Tibial nerve (tissue), 4 donors: ENCODE data around the gene AFF3. TPM values are rescaled to one million over a fixed set of nuclear protein-coding genes. Genes with fewer than 3 reads are reported as not detected.

Source experiments
- DNase-seq, 2 donors: peaks; one replicate each; pipeline ENCODE4 v3.0.0-alpha.2; 2019; ENCODE audit warnings: low spot score in 2 of 2
- H3K27ac ChIP-seq, 4 donors: fragments of 200-600 bp; sonication (generic) in 3 of 4; one replicate each; pipeline ENCODE4 v1.5.1; 2017 to 2019; ENCODE audit warnings: mild to moderate bottlenecking in 1 of 4
- H3K27me3 ChIP-seq, 2 donors: fragments of 200-600 bp; sonication (generic) in 1 of 2; one replicate each; pipeline versions ENCODE4 v1.5.1 to v1.6.0; 2017 to 2019
- H3K36me3 ChIP-seq, 3 donors: fragments of 200-600 bp; sonication (generic); one replicate each; pipeline ENCODE4 v1.5.1; 2018 to 2019
- H3K4me1 ChIP-seq, 4 donors: fragments of 200-600 bp; sonication (generic) in 3 of 4; one replicate each; pipeline ENCODE4 v1.5.1; 2017 to 2019
- H3K4me3 ChIP-seq, 4 donors: fragments of 200-600 bp; sonication (generic) in 3 of 4; one replicate each; pipeline ENCODE4 v1.5.1; 2017 to 2019; ENCODE audit warnings: mild to moderate bottlenecking in 1 of 4, moderate library complexity in 1 of 4
- H3K9me3 ChIP-seq, 4 donors: fragments of 200-600 bp; sonication (generic) in 3 of 4; one replicate each; pipeline ENCODE4 v1.5.1; 2017 to 2019
- CTCF ChIP-seq, 5 experiments: fragments of 200-600 bp in 3 of 5; fragments of 450-650 bp in 2 of 5; sonication (generic) in 3 of 5; IDR thresholded peaks; one replicate each; pipeline ENCODE4 v1.5.1; 2016 to 2019; ENCODE audit warnings: antibody characterized with exemption in 5 of 5, mild to moderate bottlenecking in 3 of 5, moderate library complexity in 2 of 5
- EP300 ChIP-seq, 2 donors: sonication (generic); formaldehyde crosslinking; IDR thresholded peaks; one replicate each; pipeline ENCODE4 v1.6.1; 2017; ENCODE audit warnings: antibody characterized with exemption in 2 of 2, mild to moderate bottlenecking in 1 of 2
- POLR2A ChIP-seq, 2 donors: fragments of 450-650 bp; IDR thresholded peaks; one replicate each; pipeline ENCODE4 v1.6.1; 2017; ENCODE audit warnings: antibody characterized with exemption in 2 of 2, mild to moderate bottlenecking in 2 of 2, moderate library complexity in 2 of 2
- WGBS, 2 donors: methylation state at CpG; one replicate each; pipeline ENCODE4 v1.1.5; 2018; 5-methylcytosine and 5-hydroxymethylcytosine counted together
- total RNA-seq, 4 donors: library from RNA; depleted of rRNA; stranded (reverse); fragments of >200 nt; gene quantifications; one replicate each; pipeline ENCODE4 v1.1.0, GENCODE V29; 2016

The AFF3 gene
- total RNA-seq, 4 donors from 2014 or later: 7.2 to 36.0 (median 21.4) TPM

- no peak for TF ChIP-seq EP300 (IDR thresholded peaks at IDR 0.05)
- Histone ChIP-seq H3K4me1 (peaks cover 0 to 11% (median 0%) of the 10 kb centered on the region in 4 donors), H3K27ac (no peak overlapping the region), H3K27me3 (no peaks in the 10 kb centered on the region), H3K9me3 (no peaks in the 10 kb centered on the region), H3K4me3 (no peak overlapping the region), H3K36me3 (peaks cover 0 to 11% (median 0%) of the 10 kb centered on the region in 3 donors)
- no peak for DNase-seq
- WGBS, 2 donors: 41% methylated on average over 2 of the region's 2 CpGs
These were observed 133.4 kb downstream of the AFF3 start for GRCh38 chr2:100008956-100009355.

GRCh38 chr2:100006516-100006915, 135.9 kb downstream of the AFF3 start:
- no peaks in the 10 kb centered on the region for H3K27me3 ChIP-seq
- peaks cover 0 to 6% (median 0%) of the 10 kb centered on the region in 4 donors for H3K4me1 ChIP-seq
- no peak for TF ChIP-seq POLR2A (IDR thresholded peaks at IDR 0.05)
- TF ChIP-seq EP300 (IDR thresholded peaks at IDR 0.05): no peak
- no peak for TF ChIP-seq CTCF (IDR thresholded peaks at IDR 0.05)
- H3K4me3 ChIP-seq: no peak overlapping the region
- no peaks in the 10 kb centered on the region for H3K9me3 ChIP-seq
- H3K36me3 ChIP-seq: peaks cover 0 to 11% (median 0%) of the 10 kb centered on the region in 3 donors
- 88 to 93% methylated on average over 12 of the region's 12 CpGs for WGBS, 2 donors
- no peak overlapping the region for H3K27ac ChIP-seq
- DNase-seq: no peak

GRCh38 chr2:100004959-100005387, 137.4 kb downstream of the AFF3 start:
- no peak for DNase-seq
- Histone ChIP-seq H3K36me3 (peaks cover 0 to 11% (median 0%) of the 10 kb centered on the region in 3 donors), H3K4me3 (no peak overlapping the region), H3K27me3 (no peaks in the 10 kb centered on the region), H3K9me3 (no peaks in the 10 kb centered on the region), H3K4me1 (no peaks in the 10 kb centered on the region), H3K27ac (no peak overlapping the region)
- no peak for TF ChIP-seq EP300 (IDR thresholded peaks at IDR 0.05)
- no peak for TF ChIP-seq CTCF (IDR thresholded peaks at IDR 0.05)
- TF ChIP-seq POLR2A (IDR thresholded peaks at IDR 0.05): no peak
- 66 to 86% methylated on average over 2 of the region's 2 CpGs for WGBS, 2 donors

- TF ChIP-seq POLR2A (IDR thresholded peaks at IDR 0.05) (no peak), EP300 (IDR thresholded peaks at IDR 0.05) (no peak), CTCF (IDR thresholded peaks at IDR 0.05) (no peak)
- H3K4me3 ChIP-seq: no peak overlapping the region
- peaks cover 0 to 11% (median 0%) of the 10 kb centered on the region in 3 donors for H3K36me3 ChIP-seq
- no peaks in the 10 kb centered on the region for H3K27me3 ChIP-seq
- H3K4me1 ChIP-seq: no peaks in the 10 kb centered on the region
- no peak overlapping the region for H3K27ac ChIP-seq
- WGBS, 2 donors: 82 to 87% methylated on average over 3 of the region's 3 CpGs
- DNase-seq: no peak
- no peaks in the 10 kb centered on the region for H3K9me3 ChIP-seq
These were observed 138.0 kb downstream of the AFF3 start for GRCh38 chr2:100004348-100004884.

GRCh38 chr2:100002059-100002458, 140.3 kb downstream of the AFF3 start:
- no peak for TF ChIP-seq POLR2A (IDR thresholded peaks at IDR 0.05)
- no peak for TF ChIP-seq EP300 (IDR thresholded peaks at IDR 0.05)
- no peak for TF ChIP-seq CTCF (IDR thresholded peaks at IDR 0.05)
- H3K4me3 ChIP-seq: no peak overlapping the region
- no peaks in the 10 kb centered on the region for H3K4me1 ChIP-seq
- DNase-seq: no peak
- no peaks in the 10 kb centered on the region for H3K9me3 ChIP-seq
- 91 to 93% methylated on average over 6 of the region's 6 CpGs for WGBS, 2 donors
- no peak overlapping the region for H3K27ac ChIP-seq
- H3K36me3 ChIP-seq: peaks cover 0 to 7% (median 0%) of the 10 kb centered on the region in 3 donors
- H3K27me3 ChIP-seq: no peaks in the 10 kb centered on the region
